Measurements from ENCODE around the gene NXPH1.

- no peak for TF ChIP-seq CTCF (IDR thresholded peaks at IDR 0.05 in 8 of 11, conservative IDR thresholded peaks at IDR 0.05 in 3 of 11)
- no peak for TF ChIP-seq POLR2A (IDR thresholded peaks at IDR 0.05)
- TF ChIP-seq POLR2AphosphoS5 (IDR thresholded peaks at IDR 0.05): no peak
Observed at GRCh38 chr7:8413600-8413999, 19.8 kb upstream of the NXPH1 start.

All from spleen (tissue), 7 donors.